Colonic mucosa (tissue), 4 donors: ENCODE measurements around the gene LLCFC1. TPM values are rescaled to one million over a fixed set of nuclear protein-coding genes. Genes with fewer than 3 reads are reported as not detected.

Experiments
- DNase-seq: peaks from one replicate; pipeline ENCODE4 v3.0.0-alpha.2; 2020
- H3K27ac ChIP-seq: fragments of 200-600 bp; one replicate; pipeline ENCODE4 v1.8.0; 2021
- H3K27me3 ChIP-seq: fragments of 200-600 bp; one replicate; pipeline ENCODE4 v1.8.0; 2021
- H3K36me3 ChIP-seq: fragments of 200-600 bp; one replicate; pipeline ENCODE4 v1.8.0; 2021
- H3K4me1 ChIP-seq: fragments of 200-600 bp; one replicate; pipeline ENCODE4 v1.8.0; 2021; ENCODE audit warnings: mild to moderate bottlenecking
- H3K4me3 ChIP-seq: fragments of 200-600 bp; one replicate; pipeline ENCODE4 v1.8.0; 2021
- H3K9ac ChIP-seq, 2 donors: one replicate each; pipeline ENCODE4 v1.7.0; 2013; ENCODE audit warnings: control low read depth in 2 of 2, low read depth in 2 of 2, low read length in 2 of 2
- H3K9me3 ChIP-seq: fragments of 200-600 bp; one replicate; pipeline ENCODE4 v1.8.0; 2021
- CTCF ChIP-seq: fragments of 200-600 bp; IDR thresholded peaks from one replicate; pipeline ENCODE4 v1.8.0; 2022; ENCODE audit warnings: antibody characterized with exemption, mild to moderate bottlenecking
- intact Hi-C: fragments of 100-400 bp; cut with DNase I; formaldehyde crosslinking; loops from one replicate; pipeline ENCODE4 v1.14.1; 2022
- total RNA-seq, 2 donors: library from RNA; stranded (reverse); fragmentation: NEBNext Ultra II Directional in 1 of 2; extraction: Animal tissue kit (Norgen Biotek cat#: 25700) in 1 of 2; gene quantifications; one replicate each; pipeline ENCODE4 v1.2.1, GENCODE V29; 2021
- donor health status: healthy.
- donor health status: DM: no; HTN: no; CAD: no.
- donor health status: DM: no; HTN: no; CAD: no.

LLCFC1 gene
- total RNA-seq, 2 donors from 2014 or later = not detected

- Histone ChIP-seq H3K4me3 (no peak overlapping the region), H3K36me3 (no peaks in the 10 kb centered on the region), H3K9ac (no peak overlapping the region), H3K27ac (no peak overlapping the region), H3K9me3 (no peaks in the 10 kb centered on the region), H3K27me3 (no peaks in the 10 kb centered on the region), H3K4me1 (no peaks in the 10 kb centered on the region)
- no peak for TF ChIP-seq CTCF
- no peak for DNase-seq
- intact Hi-C loops = no loop called here
These were observed 44.9 kb upstream of the LLCFC1 start for GRCh38 chr7:142894112-142894984.

GRCh38 chr7:142894985-142895593 lies 44.2 kb upstream of the LLCFC1 start:
- no peaks in the 10 kb centered on the region for H3K36me3 ChIP-seq
- TF ChIP-seq CTCF = no peak

GRCh38 chr7:142896151-142896550 lies 43.1 kb upstream of the LLCFC1 start:
- no peaks in the 10 kb centered on the region for H3K4me1 ChIP-seq
- no peak for TF ChIP-seq CTCF
- intact Hi-C loops = no loop called here
- no peaks in the 10 kb centered on the region for H3K36me3 ChIP-seq
- no peak overlapping the region for H3K9ac ChIP-seq
- no peak overlapping the region for H3K27ac ChIP-seq
- no peak overlapping the region for H3K4me3 ChIP-seq
- DNase-seq = no peak
- no peaks in the 10 kb centered on the region for H3K27me3 ChIP-seq
- no peaks in the 10 kb centered on the region for H3K9me3 ChIP-seq

More at GRCh38 chr7:142894985-142895593, 44.2 kb upstream of the LLCFC1 start:
- Histone ChIP-seq H3K4me3 (no peak overlapping the region), H3K9me3 (no peaks in the 10 kb centered on the region), H3K4me1 (no peaks in the 10 kb centered on the region), H3K9ac (no peak overlapping the region), H3K27ac (no peak overlapping the region), H3K27me3 (no peaks in the 10 kb centered on the region)
- intact Hi-C loops = no loop called here
- DNase-seq = no peak

GRCh38 chr7:142896741-142897379 lies 42.4 kb upstream of the LLCFC1 start:
- Histone ChIP-seq H3K27me3 (no peaks in the 10 kb centered on the region), H3K4me3 (no peak overlapping the region), H3K27ac (no peak overlapping the region), H3K9ac (no peak overlapping the region), H3K36me3 (no peaks in the 10 kb centered on the region), H3K9me3 (no peaks in the 10 kb centered on the region), H3K4me1 (no peaks in the 10 kb centered on the region)
- TF ChIP-seq CTCF = no peak
- intact Hi-C loops = no loop called here
- DNase-seq = no peak

GRCh38 chr7:142897691-142898090 lies 41.6 kb upstream of the LLCFC1 start:
- Histone ChIP-seq H3K27me3 (no peaks in the 10 kb centered on the region), H3K4me3 (no peak overlapping the region), H3K9ac (no peak overlapping the region), H3K27ac (no peak overlapping the region), H3K9me3 (no peaks in the 10 kb centered on the region), H3K36me3 (no peaks in the 10 kb centered on the region), H3K4me1 (no peaks in the 10 kb centered on the region)
- no peak for TF ChIP-seq CTCF
- no peak for DNase-seq
- intact Hi-C loops = no loop called here
